Measurements from ENCODE around the gene ZSWIM9.
A peak's percentile ranks its signal among the peaks of the same experiment; 100 is the strongest.

Gene ZSWIM9

GRCh38 chr19:48169939-48170803 is at the start of gene ZSWIM9, which contains the start of gene LIG1:
TSS of gene ZSWIM9 (plus strand) at chr19:48170680. CDS start at chr19:48171803, 1,123 bp downstream.
TSS of gene LIG1 (minus strand) at chr19:48170344. CDS start at chr19:48165566, 4,778 bp downstream.
- peak; percentile 94 for DNase-seq (ENCODE audit: low spot score)

- no peak for DNase-seq (ENCODE audit: low spot score)
Measured at GRCh38 chr19:48121066-48121465, 49.4 kb upstream of the ZSWIM9 start.

- no peak for DNase-seq (ENCODE audit: low spot score)
Measured at GRCh38 chr19:48121909-48122371, 48.5 kb upstream of the ZSWIM9 start.

- DNase-seq (ENCODE audit: low spot score): no peak
Measured at GRCh38 chr19:48122421-48122820, 48.1 kb upstream of the ZSWIM9 start.

- DNase-seq (ENCODE audit: low spot score): no peak
Measured at GRCh38 chr19:48123907-48124651, 46.4 kb upstream of the ZSWIM9 start.

- no peak for DNase-seq (ENCODE audit: low spot score)
Measured at GRCh38 chr19:48127561-48127960, 42.9 kb upstream of the ZSWIM9 start.

GRCh38 chr19:48133094-48133493 is 37.4 kb upstream of the ZSWIM9 start:
- DNase-seq (ENCODE audit: low spot score): no peak

GRCh38 chr19:48135411-48135810 is 35.1 kb upstream of the ZSWIM9 start:
- no peak for DNase-seq (ENCODE audit: low spot score)

GRCh38 chr19:48136547-48136946 is 33.9 kb upstream of the ZSWIM9 start:
- no peak for DNase-seq (ENCODE audit: low spot score)

GRCh38 chr19:48137411-48137810 is 33.1 kb upstream of the ZSWIM9 start:
- no peak for DNase-seq (ENCODE audit: low spot score)

- DNase-seq (ENCODE audit: low spot score): no peak
Measured at GRCh38 chr19:48139053-48139452, 31.4 kb upstream of the ZSWIM9 start.

- no peak for DNase-seq (ENCODE audit: low spot score)
Measured at GRCh38 chr19:48147597-48148175, 22.8 kb upstream of the ZSWIM9 start.

- no peak for DNase-seq (ENCODE audit: low spot score)
Measured at GRCh38 chr19:48148576-48148975, 21.9 kb upstream of the ZSWIM9 start.

- no peak for DNase-seq (ENCODE audit: low spot score)
Measured at GRCh38 chr19:48149430-48149829, 21.1 kb upstream of the ZSWIM9 start.

GRCh38 chr19:48152551-48152950 is 17.9 kb upstream of the ZSWIM9 start:
- DNase-seq (ENCODE audit: low spot score): peak; percentile 51

- no peak for DNase-seq (ENCODE audit: low spot score)
Measured at GRCh38 chr19:48154003-48154402, 16.5 kb upstream of the ZSWIM9 start.

- DNase-seq (ENCODE audit: low spot score): no peak
Measured at GRCh38 chr19:48158210-48158790, 12.2 kb upstream of the ZSWIM9 start.

- no peak for DNase-seq (ENCODE audit: low spot score)
Measured at GRCh38 chr19:48168689-48169088, 1.8 kb upstream of the ZSWIM9 start.

- DNase-seq (ENCODE audit: low spot score): peak; percentile 87
Measured at GRCh38 chr19:48169578-48169938, 922 bp upstream of the ZSWIM9 start.

- no peak for DNase-seq (ENCODE audit: low spot score)
Measured at GRCh38 chr19:48170817-48171347, 402 bp downstream of the ZSWIM9 start.

GRCh38 chr19:48171710-48172109 is 1.2 kb downstream of the ZSWIM9 start:
- no peak for DNase-seq (ENCODE audit: low spot score)

- no peak for DNase-seq (ENCODE audit: low spot score)
Measured at GRCh38 chr19:48174445-48175030, 4.1 kb downstream of the ZSWIM9 start.
